Measurements from ENCODE around the gene PARP1.
A peak's percentile ranks its signal among the peaks of the same experiment; 100 is the strongest.
"Not testable (repeated sequence)": the region's sequence is repeated elsewhere in the genome, so short reads cannot be mapped to it uniquely, and the experiment has no call there.

The PARP1 gene

GRCh38 chr1:226433341-226433720 is 25.4 kb upstream of the PARP1 start:
- Mint-ChIP-seq H3K9me3 (peaks cover 9% of the 10 kb centered on the region), H3K27ac (peak overlapping the region; percentile 17 to 50 (median 44)), H3K36me3 (ENCODE audit: low read depth) (no peaks in the 10 kb centered on the region), H3K4me3 (no peak overlapping the region), H3K27me3 (ENCODE audit: low read depth) (no peaks in the 10 kb centered on the region), H3K4me1 (peaks cover 16% of the 10 kb centered on the region)
- no peak for TF ChIP-seq CTCF (IDR thresholded peaks at IDR 0.05; ENCODE audit: unreplicated experiment in 3 of 3)

- Mint-ChIP-seq H3K27me3 (ENCODE audit: low read depth) (peaks cover 4% of the 10 kb centered on the region), H3K4me3 (no peak overlapping the region)
Observed at GRCh38 chr1:226432586-226433340, 24.9 kb upstream of the PARP1 start.

GRCh38 chr1:226431898-226432297 is 24.0 kb upstream of the PARP1 start:
- not testable (repeated sequence) for H3K36me3 Mint-ChIP-seq (ENCODE audit: low read depth); H3K27ac Mint-ChIP-seq; H3K9me3 Mint-ChIP-seq; H3K27me3 Mint-ChIP-seq (ENCODE audit: low read depth); H3K4me3 Mint-ChIP-seq
- H3K4me1 Mint-ChIP-seq, result peaks cover 24% of the 10 kb centered on the region

More at GRCh38 chr1:226432586-226433340, 24.9 kb upstream of the PARP1 start:
- Mint-ChIP-seq H3K4me1 (peaks cover 16% of the 10 kb centered on the region), H3K27ac (peak overlapping the region; percentile 17 to 50 (median 44)), H3K36me3 (ENCODE audit: low read depth) (no peaks in the 10 kb centered on the region), H3K9me3 (peaks cover 3% of the 10 kb centered on the region)
- TF ChIP-seq CTCF (IDR thresholded peaks at IDR 0.05; ENCODE audit: unreplicated experiment in 3 of 3), result no peak

GRCh38 chr1:226429858-226430715 is 22.2 kb upstream of the PARP1 start:
- Mint-ChIP-seq H3K27me3 (ENCODE audit: low read depth) (peaks cover 8% of the 10 kb centered on the region), H3K27ac (no peak overlapping the region), H3K9me3 (no peaks in the 10 kb centered on the region), H3K36me3 (ENCODE audit: low read depth) (no peaks in the 10 kb centered on the region), H3K4me1 (peaks cover 30% of the 10 kb centered on the region), H3K4me3 (no peak overlapping the region)
- TF ChIP-seq CTCF (IDR thresholded peaks at IDR 0.05; ENCODE audit: unreplicated experiment in 3 of 3), result no peak

GRCh38 chr1:226428791-226429461 is 21.0 kb upstream of the PARP1 start:
- H3K36me3 Mint-ChIP-seq (ENCODE audit: low read depth), result no peaks in the 10 kb centered on the region
- no peaks in the 10 kb centered on the region for H3K9me3 Mint-ChIP-seq
- peaks cover 30% of the 10 kb centered on the region for H3K4me1 Mint-ChIP-seq
- peaks cover 8% of the 10 kb centered on the region for H3K27me3 Mint-ChIP-seq (ENCODE audit: low read depth)
- H3K4me3 Mint-ChIP-seq, result no peak overlapping the region
- peak overlapping the region in 2 of 3 experiments; percentile 1 to 33 for H3K27ac Mint-ChIP-seq
- TF ChIP-seq CTCF (IDR thresholded peaks at IDR 0.05; ENCODE audit: unreplicated experiment in 3 of 3), result no peak

- Mint-ChIP-seq H3K4me3 (no peak overlapping the region), H3K27ac (no peak overlapping the region), H3K36me3 (ENCODE audit: low read depth) (no peaks in the 10 kb centered on the region), H3K9me3 (no peaks in the 10 kb centered on the region), H3K4me1 (peaks cover 29% of the 10 kb centered on the region), H3K27me3 (ENCODE audit: low read depth) (peaks cover 8% of the 10 kb centered on the region)
- no peak for TF ChIP-seq CTCF (IDR thresholded peaks at IDR 0.05; ENCODE audit: unreplicated experiment in 3 of 3)
Observed at GRCh38 chr1:226428348-226428747, 20.5 kb upstream of the PARP1 start.
